Parathyroid adenoma (tissue), 2 donors: ENCODE measurements around the gene ALDH1L1.

Source experiments
- H2AFZ ChIP-seq: fragments of 300-600 bp; sonication (generic); one replicate; pipeline ENCODE4 v1.7.0; 2017; ENCODE audit warnings: antibody characterized with exemption, mild to moderate bottlenecking
- H3K27ac ChIP-seq: fragments of 300-600 bp; sonication (generic); one replicate; pipeline ENCODE4 v1.7.0; 2017
- H3K27me3 ChIP-seq: fragments of 300-600 bp; sonication (generic); one replicate; pipeline ENCODE4 v1.7.0; 2017; ENCODE audit warnings: low read length; ENCODE audit not compliant: control insufficient read depth, insufficient read depth
- H3K36me3 ChIP-seq: fragments of 300-600 bp; sonication (generic); one replicate; pipeline ENCODE4 v1.7.0; 2017; ENCODE audit warnings: low read length; ENCODE audit not compliant: control insufficient read depth, insufficient read depth
- H3K4me1 ChIP-seq: fragments of 300-600 bp; sonication (generic); one replicate; pipeline ENCODE4 v1.7.0; 2017; ENCODE audit warnings: control low read depth
- H3K4me2 ChIP-seq: fragments of 300-600 bp; sonication (generic); one replicate; pipeline ENCODE4 v1.7.0; 2017; ENCODE audit warnings: low read length
- H3K4me3 ChIP-seq: fragments of 300-600 bp; sonication (generic); one replicate; pipeline ENCODE4 v1.7.0; 2017; ENCODE audit warnings: low read depth, low read length
- H3K79me2 ChIP-seq: fragments of 300-600 bp; sonication (generic); one replicate; pipeline ENCODE4 v1.7.0; 2017; ENCODE audit warnings: control low read depth
- H3K9ac ChIP-seq: fragments of 300-600 bp; sonication (generic); one replicate; pipeline ENCODE4 v1.7.0; 2017; ENCODE audit warnings: mild to moderate bottlenecking
- H3K9me3 ChIP-seq: fragments of 300-600 bp; sonication (generic); one replicate; pipeline ENCODE4 v1.7.0; 2017; ENCODE audit warnings: low read length; ENCODE audit not compliant: control insufficient read depth
- TF ChIP-seq, protein P1 (sequence below): fragments of 300-600 bp; sonication (generic); IDR thresholded peaks from one replicate; pipeline ENCODE4 v1.7.0; 2017; ENCODE audit warnings: antibody characterized with exemption, mild to moderate bottlenecking
- donor health status: primary hyperparathyroidism.

ALDH1L1 gene

DNA sequence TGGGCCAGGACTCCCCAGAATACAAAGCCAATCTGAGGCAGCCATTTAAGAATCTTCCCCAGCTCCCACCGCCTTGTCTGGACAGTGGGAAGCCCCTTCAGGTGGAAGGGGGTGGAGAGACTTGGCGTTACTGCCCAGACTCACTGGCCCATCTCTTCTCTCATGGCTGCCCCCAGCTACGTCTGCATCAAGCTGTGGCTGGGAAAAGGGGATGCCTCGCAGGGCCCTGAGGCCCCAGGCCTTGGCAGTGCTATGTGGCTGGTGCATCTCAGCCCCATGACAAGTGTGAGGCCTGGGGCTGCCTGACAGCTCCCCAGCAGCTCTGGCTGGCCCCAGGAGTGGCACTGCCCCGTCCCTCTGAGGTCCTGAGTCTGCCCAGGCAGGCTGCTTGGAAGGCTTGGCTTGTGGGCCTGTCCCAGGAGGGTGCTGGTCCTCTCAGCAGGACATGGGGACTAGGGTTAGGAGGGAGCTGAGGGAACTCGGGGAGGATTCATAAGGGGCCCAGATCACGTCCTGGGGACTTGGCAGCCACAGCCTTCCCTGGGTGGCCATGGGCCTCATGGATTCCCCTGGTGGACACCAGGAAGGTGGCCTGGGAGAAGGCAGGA, 76.3 kb downstream of the ALDH1L1 start:
- Histone ChIP-seq H3K4me2 (no peak overlapping the region), H3K4me1 (no peaks in the 10 kb centered on the region), H3K9ac (no peak overlapping the region), H3K27ac (no peak overlapping the region), H2AFZ (no peak overlapping the region), H3K36me3 (no peaks in the 10 kb centered on the region), H3K27me3 (no peaks in the 10 kb centered on the region), H3K4me3 (no peak overlapping the region), H3K79me2 (no peaks in the 10 kb centered on the region), H3K9me3 (no peaks in the 10 kb centered on the region)
- TF ChIP-seq, protein P1, sequence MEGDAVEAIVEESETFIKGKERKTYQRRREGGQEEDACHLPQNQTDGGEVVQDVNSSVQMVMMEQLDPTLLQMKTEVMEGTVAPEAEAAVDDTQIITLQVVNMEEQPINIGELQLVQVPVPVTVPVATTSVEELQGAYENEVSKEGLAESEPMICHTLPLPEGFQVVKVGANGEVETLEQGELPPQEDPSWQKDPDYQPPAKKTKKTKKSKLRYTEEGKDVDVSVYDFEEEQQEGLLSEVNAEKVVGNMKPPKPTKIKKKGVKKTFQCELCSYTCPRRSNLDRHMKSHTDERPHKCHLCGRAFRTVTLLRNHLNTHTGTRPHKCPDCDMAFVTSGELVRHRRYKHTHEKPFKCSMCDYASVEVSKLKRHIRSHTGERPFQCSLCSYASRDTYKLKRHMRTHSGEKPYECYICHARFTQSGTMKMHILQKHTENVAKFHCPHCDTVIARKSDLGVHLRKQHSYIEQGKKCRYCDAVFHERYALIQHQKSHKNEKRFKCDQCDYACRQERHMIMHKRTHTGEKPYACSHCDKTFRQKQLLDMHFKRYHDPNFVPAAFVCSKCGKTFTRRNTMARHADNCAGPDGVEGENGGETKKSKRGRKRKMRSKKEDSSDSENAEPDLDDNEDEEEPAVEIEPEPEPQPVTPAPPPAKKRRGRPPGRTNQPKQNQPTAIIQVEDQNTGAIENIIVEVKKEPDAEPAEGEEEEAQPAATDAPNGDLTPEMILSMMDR = no peak

DNA sequence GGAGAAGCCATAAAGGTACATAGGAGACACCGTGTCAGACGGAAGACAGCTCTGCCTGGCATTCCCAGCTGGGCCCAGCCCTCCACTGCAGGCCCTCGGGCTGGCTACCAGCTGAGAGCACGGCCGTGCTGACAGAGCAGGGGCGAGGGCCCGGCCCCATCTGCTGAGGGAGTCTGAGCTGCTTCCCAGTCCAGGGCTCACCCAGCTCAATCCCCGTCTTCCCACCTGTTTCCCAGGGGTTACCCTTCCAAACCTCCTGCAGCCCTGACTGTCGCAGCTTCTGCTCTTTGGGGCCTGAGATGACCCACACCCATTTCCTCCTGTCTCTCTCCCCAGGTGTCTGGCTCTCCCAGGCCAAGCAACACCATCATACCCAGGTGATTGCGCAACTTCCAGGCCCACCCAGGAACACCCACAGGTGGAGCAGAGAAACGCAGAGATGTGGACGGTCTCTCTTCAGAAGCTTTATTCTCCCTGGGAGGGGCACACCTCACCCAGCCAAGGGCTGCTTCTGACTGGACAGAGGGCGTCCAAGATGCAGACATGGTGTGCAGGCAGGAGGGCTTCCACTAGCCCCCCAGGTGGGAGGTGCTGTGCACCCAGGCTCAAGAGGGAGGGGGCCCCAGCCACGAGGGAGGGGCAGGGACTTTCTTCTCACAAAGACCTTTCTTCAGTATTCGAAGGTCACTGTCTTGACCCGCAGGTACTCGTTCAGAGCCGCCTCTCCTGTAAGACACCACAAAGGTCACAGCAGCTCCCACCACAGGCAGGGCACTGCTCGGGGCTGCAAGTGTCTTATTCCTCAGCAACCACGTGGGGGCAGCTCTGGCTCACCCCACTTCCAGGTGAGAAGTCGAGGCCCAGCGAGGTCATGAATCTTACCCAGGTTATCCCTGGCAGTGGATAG, 77.0 kb downstream of the ALDH1L1 start:
- TF ChIP-seq, protein P1 = no peak
- no peak overlapping the region for H3K4me2 ChIP-seq
- no peak overlapping the region for H3K27ac ChIP-seq
- H3K9me3 ChIP-seq = no peaks in the 10 kb centered on the region
- no peak overlapping the region for H3K9ac ChIP-seq
- no peaks in the 10 kb centered on the region for H3K27me3 ChIP-seq
- H3K4me1 ChIP-seq = no peaks in the 10 kb centered on the region
- H2AFZ ChIP-seq = no peak overlapping the region
- no peaks in the 10 kb centered on the region for H3K36me3 ChIP-seq
- H3K4me3 ChIP-seq = no peak overlapping the region
- H3K79me2 ChIP-seq = no peaks in the 10 kb centered on the region

DNA sequence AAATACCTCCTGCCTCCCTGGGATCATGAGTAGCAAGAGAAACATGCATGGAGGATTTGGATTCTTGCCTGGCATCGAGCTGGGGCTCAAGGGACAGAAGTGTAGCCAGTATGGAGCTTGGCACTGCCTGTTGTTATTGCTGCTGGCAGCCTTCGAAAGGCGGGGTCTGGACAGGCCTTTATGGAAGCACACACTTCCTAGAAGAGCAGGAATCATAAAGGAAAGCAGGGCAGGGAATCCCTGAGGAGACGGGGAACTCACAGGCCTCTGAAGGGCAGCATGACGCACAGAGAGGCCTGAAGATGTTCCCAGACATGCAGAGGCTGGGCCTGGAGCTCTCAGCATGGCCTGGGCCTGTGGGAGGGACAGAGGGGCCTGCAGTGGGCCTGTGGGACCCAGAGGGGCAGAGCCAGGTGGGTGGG, 77.8 kb downstream of the ALDH1L1 start:
- H3K36me3 ChIP-seq = no peaks in the 10 kb centered on the region
- H3K4me3 ChIP-seq = no peak overlapping the region
- no peak overlapping the region for H3K27ac ChIP-seq
- no peak overlapping the region for H3K4me2 ChIP-seq
- no peaks in the 10 kb centered on the region for H3K27me3 ChIP-seq
- no peak overlapping the region for H2AFZ ChIP-seq
- no peak overlapping the region for H3K9ac ChIP-seq
- H3K79me2 ChIP-seq = no peaks in the 10 kb centered on the region
- TF ChIP-seq, protein P1 = no peak
- no peaks in the 10 kb centered on the region for H3K4me1 ChIP-seq
- no peaks in the 10 kb centered on the region for H3K9me3 ChIP-seq

DNA sequence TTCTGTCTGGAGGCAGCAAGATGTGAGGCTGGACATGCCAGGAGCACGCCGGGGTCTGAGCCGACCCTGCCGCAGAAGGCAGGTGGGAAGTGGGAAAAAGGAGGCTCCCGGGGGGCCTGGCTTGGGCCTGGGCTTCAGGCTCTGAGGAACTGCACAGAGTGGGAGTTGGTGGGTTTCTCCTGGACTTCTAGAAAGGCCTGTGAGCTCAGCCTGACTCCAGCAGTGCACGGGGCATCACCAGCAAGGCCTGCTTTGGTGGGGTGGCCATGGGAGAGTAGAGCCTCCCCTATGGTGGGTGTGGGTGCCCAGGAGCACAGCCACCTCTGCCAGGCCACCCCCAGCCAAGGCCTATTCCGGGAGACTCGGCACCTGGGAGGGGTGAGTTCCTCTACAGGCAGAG, 78.4 kb downstream of the ALDH1L1 start:
- H3K4me1 ChIP-seq = no peaks in the 10 kb centered on the region

More for the DNA sequence above, 78.4 kb downstream of the ALDH1L1 start:
- Histone ChIP-seq H3K27ac (no peak overlapping the region), H3K36me3 (no peaks in the 10 kb centered on the region), H3K79me2 (no peaks in the 10 kb centered on the region), H3K9ac (no peak overlapping the region), H3K9me3 (no peaks in the 10 kb centered on the region), H3K27me3 (no peaks in the 10 kb centered on the region), H2AFZ (no peak overlapping the region), H3K4me3 (no peak overlapping the region), H3K4me2 (no peak overlapping the region)
- TF ChIP-seq, protein P1 = no peak
